Measurements from ENCODE around the gene CRYAB. TPM values are rescaled to one million over a fixed set of nuclear protein-coding genes. Genes with fewer than 3 reads are reported as not detected.

CRYAB gene
- total RNA-seq, 4 donors from 2014 or later: 295 to 1,416 (median 399) TPM

DNA sequence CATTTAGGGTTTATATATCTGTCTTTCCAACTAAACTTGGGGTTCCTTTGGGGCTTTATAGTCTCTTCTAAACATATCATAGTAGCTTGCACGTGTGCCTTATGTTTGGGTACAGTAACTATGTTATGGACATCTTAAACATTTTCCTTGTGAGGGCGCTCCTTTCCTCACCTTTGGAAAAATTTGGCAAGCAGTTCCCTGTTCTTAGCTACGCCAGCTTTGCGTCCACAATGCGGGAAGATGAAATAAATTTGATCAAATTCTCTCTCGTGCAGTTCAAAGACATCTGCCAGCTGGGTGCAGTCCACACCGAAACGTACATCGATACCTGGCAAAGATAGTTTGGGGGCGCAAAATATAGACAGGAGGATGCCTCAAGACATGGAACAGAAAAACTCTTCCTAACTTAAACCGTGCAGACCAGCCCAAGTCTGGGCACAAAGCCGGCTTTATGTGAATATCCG lies 33.2 kb downstream of the CRYAB start:
- TF ChIP-seq, protein P1, sequence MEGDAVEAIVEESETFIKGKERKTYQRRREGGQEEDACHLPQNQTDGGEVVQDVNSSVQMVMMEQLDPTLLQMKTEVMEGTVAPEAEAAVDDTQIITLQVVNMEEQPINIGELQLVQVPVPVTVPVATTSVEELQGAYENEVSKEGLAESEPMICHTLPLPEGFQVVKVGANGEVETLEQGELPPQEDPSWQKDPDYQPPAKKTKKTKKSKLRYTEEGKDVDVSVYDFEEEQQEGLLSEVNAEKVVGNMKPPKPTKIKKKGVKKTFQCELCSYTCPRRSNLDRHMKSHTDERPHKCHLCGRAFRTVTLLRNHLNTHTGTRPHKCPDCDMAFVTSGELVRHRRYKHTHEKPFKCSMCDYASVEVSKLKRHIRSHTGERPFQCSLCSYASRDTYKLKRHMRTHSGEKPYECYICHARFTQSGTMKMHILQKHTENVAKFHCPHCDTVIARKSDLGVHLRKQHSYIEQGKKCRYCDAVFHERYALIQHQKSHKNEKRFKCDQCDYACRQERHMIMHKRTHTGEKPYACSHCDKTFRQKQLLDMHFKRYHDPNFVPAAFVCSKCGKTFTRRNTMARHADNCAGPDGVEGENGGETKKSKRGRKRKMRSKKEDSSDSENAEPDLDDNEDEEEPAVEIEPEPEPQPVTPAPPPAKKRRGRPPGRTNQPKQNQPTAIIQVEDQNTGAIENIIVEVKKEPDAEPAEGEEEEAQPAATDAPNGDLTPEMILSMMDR (IDR thresholded peaks at IDR 0.05; ENCODE audit: low read depth): no peak

DNA sequence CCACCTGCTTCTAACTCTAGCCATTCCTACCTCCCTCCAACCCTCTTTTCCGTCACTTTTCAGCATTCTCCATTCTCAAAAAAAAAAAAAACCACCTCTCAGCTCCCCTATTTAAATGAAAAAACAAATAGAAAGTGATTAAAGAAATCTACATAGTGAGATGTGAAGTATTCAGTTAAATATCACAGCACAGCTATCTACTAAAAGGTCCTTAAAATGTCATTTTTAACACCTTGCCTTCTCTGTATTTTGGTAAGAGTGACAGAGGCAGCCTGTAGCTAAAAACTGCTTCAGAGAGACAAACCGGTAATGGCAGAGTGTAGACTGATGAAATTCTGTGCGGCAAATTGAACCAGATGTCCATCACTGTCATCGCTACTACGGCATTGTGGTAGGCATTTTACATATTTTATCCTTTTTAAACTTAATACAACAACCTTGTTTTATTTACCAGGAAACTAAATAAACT lies 39.8 kb downstream of the CRYAB start:
- TF ChIP-seq, protein P1 (IDR thresholded peaks at IDR 0.05; ENCODE audit: low read depth): no peak

DNA sequence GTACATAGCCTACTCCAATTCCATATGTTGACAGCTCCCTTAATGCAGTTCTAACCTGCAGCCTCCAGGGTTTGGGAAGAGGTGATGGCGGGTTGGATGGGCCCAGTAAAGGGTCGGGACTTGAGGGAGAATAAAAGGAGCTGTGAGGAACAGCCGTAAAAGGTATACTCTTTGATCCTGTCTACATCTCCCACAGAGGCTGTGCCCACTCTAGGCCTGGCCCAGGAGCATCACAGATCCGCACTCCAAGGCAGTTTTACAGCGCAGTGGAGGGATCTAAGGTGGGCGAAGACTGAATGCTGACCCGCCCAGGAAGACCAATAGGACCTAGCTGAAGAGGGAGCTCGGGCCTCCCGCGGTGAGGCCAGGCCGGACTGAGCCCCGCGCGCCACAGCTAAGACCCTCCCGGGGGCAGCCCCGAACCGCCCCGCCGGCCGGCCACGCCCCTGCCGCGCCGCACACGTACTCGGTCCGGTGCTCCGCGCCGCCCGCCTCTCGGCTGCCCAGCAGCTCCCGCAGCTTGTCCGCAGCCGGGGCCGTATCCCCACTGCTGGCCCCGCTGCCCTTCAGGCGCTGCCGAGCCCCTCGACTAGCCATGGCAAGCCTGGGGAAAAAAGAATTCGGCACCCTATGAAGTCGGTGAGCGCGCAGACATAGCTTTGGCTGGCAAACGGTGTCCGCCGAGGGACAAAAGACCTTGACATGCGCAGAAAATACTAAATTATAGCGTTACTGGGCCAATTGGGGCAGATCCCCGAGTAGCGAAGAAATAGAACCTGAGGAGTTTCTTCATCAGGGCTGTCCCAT lies 40.5 kb downstream of the CRYAB start, which contains the start of gene ALG9:
Gene ALG9 (minus strand): TSS at position 696 of the 807 bp plus-strand sequence. CDS start 99 bp downstream, at position 597.
- TF ChIP-seq, protein P1 (IDR thresholded peaks at IDR 0.05; ENCODE audit: low read depth): no peak

DNA sequence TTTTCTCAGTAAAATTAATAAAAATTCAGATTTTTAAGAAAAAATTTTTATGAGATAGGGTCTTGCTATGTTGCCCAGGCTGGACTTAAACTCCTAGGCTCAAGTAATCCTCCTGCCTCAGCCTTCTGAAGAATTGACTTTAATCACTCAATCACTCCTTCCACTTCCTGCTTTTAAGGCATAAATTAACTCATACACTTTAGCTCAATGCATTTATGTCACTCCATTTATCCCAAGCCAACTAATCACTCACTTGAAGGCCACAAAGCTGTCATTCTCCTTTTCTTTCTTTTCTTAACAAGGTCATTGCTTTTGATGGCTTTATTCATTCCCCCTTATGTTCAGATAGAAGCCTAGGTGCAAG lies 41.1 kb downstream of the CRYAB start:
- TF ChIP-seq, protein P1 (IDR thresholded peaks at IDR 0.05; ENCODE audit: low read depth): no peak

DNA sequence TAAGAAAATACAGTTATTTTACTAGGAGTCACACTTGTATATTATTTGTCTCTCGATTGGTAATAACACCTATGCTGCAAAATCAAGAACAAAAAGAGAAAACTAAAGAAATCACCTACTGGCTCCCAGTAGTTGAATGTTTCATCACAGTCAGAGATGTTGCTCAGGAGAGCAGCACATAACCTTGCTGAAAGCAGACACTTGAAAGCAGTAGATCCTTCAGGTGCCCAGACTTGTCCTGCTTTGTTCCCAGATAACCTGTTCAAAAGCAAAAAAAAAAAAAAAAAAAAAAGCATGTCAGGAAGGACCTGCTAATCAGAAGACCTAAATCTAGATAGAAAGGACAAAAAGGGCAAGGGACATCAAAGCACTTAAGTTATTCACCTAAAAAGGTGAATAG lies 41.5 kb downstream of the CRYAB start:
- TF ChIP-seq, protein P1 (IDR thresholded peaks at IDR 0.05; ENCODE audit: low read depth): no peak

DNA sequence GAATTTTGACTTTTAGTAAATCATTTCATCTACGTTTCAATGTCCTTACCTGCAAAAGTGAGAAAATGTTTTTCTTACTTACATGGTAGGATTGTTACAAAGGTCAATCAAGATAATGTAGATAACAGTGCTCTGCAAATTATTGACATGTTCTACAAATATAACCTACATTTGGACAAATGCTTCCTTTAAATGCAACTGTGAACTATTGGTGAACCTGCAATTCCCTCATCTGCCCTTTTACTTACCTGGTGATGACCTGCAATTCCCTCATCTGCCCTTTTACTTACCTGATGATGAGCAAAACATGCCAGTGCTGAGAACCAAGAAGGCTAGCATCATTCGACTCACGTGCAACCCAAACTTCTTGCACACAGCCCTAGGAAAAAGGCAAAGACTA lies 51.3 kb downstream of the CRYAB start:
- TF ChIP-seq, protein P1 (IDR thresholded peaks at IDR 0.05; ENCODE audit: low read depth): no peak

Small RNAs within 50 kb of the gene (small RNA-seq; reads per million reads assigned to genes)
- gene C11orf52 (not detected), gene GNG5P3 (not detected), gene RNA5SP351 (not detected), gene RPL37AP8 (not detected)

Other genes with a start within 250 kb of the CRYAB start
- gene PPP2R1B, start 145.4 kb downstream of the CRYAB start, total RNA-seq: 100 to 1,000 TPM in 1 of 4 donors, 10 to 100 TPM in 3; 35.8 to 146 (median 67.8) TPM
- 10 to 100 TPM; 29.3 to 75.5 (median 49.0) TPM for gene ALG9, start 40.2 kb downstream of the CRYAB start, total RNA-seq
- gene FDXACB1, start 32.6 kb downstream of the CRYAB start, total RNA-seq: 1 to 10 TPM; 1.1 to 2.3 (median 1.9) TPM
- gene CFAP68, start 32.2 kb downstream of the CRYAB start, total RNA-seq: 10 to 100 TPM; 19.4 to 30.9 (median 24.6) TPM
- gene HSPB2, start 964 bp upstream of the CRYAB start, total RNA-seq: 1 to 10 TPM; 1.4 to 3.6 (median 2.4) TPM
- gene C11orf52, start 7.1 kb upstream of the CRYAB start, total RNA-seq: 1 to 10 TPM in 3 of 4 donors, not detected in 1; 3.5 to 7.5 (median 4.1) TPM
- 10 to 100 TPM; 29.6 to 71.8 (median 56.5) TPM for gene DIXDC1, start 25.6 kb upstream of the CRYAB start, total RNA-seq
- gene DLAT, start 113.6 kb upstream of the CRYAB start, total RNA-seq: 10 to 100 TPM; 24.1 to 51.0 (median 28.6) TPM
- gene PIH1D2, start 162.2 kb upstream of the CRYAB start, total RNA-seq: 10 to 100 TPM in 1 of 4 donors, 1 to 10 TPM in 3; 1.3 to 10.4 (median 3.3) TPM
- 10 to 100 TPM; 15.0 to 18.5 (median 18.0) TPM for gene NKAPD1, start 162.5 kb upstream of the CRYAB start, total RNA-seq
- gene TIMM8B, start 175.0 kb upstream of the CRYAB start, total RNA-seq: 10 to 100 TPM; 30.9 to 56.6 (median 48.0) TPM
- gene SDHD, start 175.1 kb upstream of the CRYAB start, total RNA-seq: 100 to 1,000 TPM in 2 of 4 donors, 10 to 100 TPM in 2; 73.8 to 153 (median 103) TPM

All from subcutaneous adipose tissue (tissue), 4 donors.